HG03108 (cell line): ENCODE data around the gene FOLH1.
"Not testable (repeated sequence)": the region's sequence is repeated elsewhere in the genome, so short reads cannot be mapped to it uniquely, and the experiment has no call there.

Experiments
- ATAC-seq: cut with Tn5 transposase; IDR thresholded peaks from one replicate; pipeline ENCODE4 v1.9.1; 2021; ENCODE audit warnings: moderate library complexity; ENCODE audit not compliant: unreplicated experiment

The FOLH1 gene

DNA sequence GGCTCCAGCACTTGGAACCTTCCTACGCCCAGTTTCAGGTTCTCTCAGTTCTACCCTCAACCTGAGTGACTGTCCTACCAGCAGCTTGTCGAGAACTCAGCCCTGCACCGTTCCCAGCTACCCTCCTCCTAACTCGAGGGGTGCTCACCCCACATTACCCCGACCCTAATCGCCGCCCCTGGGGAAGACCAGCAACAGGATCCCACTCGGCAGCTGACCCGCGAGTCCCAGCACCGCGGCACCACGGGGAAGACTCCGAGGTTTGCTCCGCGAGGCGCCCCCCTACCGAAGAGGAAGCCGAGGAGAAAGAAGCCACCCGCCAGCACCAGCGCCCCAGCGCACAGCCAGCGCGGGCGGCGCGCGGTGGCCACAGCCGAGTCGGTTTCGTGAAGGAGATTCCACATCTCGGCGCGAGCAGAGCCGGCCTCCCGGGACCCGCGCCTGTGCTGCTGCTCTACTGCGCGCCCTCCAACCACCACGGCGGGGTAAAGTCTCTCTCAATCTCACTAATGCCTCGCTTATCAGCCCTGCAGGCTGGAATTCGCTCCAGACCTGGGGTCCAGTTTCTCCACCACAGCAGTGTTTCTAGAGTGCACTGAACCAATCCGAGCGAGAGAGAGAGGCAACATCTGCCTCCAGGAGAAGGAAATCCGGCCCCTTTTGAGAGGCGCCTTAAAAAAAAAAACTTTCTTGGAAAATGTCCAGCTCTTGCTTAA, at the start of gene FOLH1:
FOLH1 (minus strand) TSS at position 597 of the 716 bp plus-strand sequence; CDS start at position 404, 193 bp downstream.
- ATAC-seq = no peak

GRCh38 chr11:49255148-49255547, 46.7 kb upstream of the FOLH1 start:
- ATAC-seq = not testable (repeated sequence)

- ATAC-seq = not testable (repeated sequence)
These were observed 42.8 kb upstream of the FOLH1 start for GRCh38 chr11:49251212-49251611.

- not testable (repeated sequence) for ATAC-seq
These were observed 42.2 kb upstream of the FOLH1 start for GRCh38 chr11:49250398-49251115.

DNA sequence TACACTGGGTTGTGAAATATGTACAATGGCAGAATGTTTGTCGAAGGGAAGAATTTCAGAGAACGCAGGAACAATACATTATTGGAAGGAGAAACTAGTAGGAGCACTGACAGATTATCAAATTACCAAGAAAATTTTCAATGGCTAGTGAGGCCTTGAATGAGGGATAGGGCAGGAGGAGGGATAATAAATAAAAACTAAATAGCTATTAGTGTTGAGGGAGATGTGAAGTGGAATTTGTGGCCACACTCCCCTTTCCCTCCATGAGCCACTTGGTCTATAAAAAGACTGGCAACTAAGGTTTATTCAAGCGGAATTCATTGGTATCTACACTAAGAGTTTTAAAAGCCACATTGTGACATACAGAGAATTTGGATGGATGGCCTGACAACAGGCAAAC, 41.0 kb upstream of the FOLH1 start:
- not testable (repeated sequence) for ATAC-seq

GRCh38 chr11:49233685-49234084, 25.3 kb upstream of the FOLH1 start:
- ATAC-seq = not testable (repeated sequence)

GRCh38 chr11:49233019-49233418, 24.6 kb upstream of the FOLH1 start:
- ATAC-seq = not testable (repeated sequence)

GRCh38 chr11:49231725-49232124, 23.3 kb upstream of the FOLH1 start:
- not testable (repeated sequence) for ATAC-seq

- not testable (repeated sequence) for ATAC-seq
These were observed 22.1 kb upstream of the FOLH1 start for GRCh38 chr11:49230534-49230933.

DNA sequence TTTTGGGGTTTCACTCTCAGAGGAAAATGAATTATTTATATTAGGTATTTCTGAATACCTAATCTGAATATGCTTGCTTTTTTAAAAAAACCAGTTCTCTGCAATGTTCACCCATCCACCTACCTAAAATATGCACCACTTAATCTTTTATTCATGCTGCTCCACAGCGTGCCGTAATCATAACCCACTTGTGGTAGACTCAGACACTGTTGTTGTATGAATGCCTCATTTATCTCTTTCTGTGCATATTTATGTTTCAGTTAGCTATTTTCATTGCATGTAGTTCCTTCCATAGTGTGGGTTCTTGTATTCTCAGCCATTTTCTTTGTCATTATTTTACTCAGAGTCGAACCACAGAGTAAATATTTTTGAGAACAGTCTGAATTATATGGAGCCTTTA, 21.6 kb upstream of the FOLH1 start:
- not testable (repeated sequence) for ATAC-seq

DNA sequence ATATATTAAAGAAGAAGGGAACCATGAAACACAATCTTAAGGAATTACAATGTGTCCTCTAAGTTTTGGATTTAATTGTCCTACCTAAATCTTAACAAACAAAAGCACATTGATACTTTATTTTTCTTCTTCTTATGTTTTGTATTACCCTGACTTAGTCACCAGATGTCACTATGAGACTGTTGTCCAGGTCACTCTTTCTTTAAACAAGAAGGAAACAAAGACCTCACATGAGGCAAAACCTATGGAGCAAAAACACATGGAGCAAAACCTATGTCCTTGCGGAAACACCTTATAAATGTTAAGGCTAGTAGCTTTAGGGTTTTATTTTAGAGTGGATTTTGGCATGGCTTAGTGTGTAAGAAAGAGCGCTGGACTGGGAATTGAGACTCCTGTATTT, 20.7 kb upstream of the FOLH1 start:
- not testable (repeated sequence) for ATAC-seq

- not testable (repeated sequence) for ATAC-seq
These were observed 16.9 kb upstream of the FOLH1 start for GRCh38 chr11:49225255-49225785.

DNA sequence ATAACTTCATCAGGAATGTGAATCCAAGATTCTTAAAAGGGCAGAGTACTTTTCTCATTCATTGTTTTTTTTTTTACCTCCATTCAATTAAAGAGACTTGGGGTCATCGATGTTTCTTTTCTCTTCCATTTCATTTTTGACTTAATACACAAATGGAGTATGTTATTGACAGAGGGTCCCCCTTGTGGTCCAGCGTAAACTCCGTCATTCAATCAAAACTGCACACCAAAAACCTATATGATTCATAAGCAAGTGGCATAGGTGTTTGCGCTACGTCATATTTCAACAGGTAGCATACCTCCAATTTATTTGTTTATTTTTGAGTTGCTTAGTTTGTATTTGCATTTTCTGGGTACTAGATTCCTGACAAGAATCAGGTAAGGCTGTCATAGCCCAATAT, 12.7 kb upstream of the FOLH1 start:
- no peak for ATAC-seq

GRCh38 chr11:49213026-49213560, 4.7 kb upstream of the FOLH1 start:
- ATAC-seq = no peak

DNA sequence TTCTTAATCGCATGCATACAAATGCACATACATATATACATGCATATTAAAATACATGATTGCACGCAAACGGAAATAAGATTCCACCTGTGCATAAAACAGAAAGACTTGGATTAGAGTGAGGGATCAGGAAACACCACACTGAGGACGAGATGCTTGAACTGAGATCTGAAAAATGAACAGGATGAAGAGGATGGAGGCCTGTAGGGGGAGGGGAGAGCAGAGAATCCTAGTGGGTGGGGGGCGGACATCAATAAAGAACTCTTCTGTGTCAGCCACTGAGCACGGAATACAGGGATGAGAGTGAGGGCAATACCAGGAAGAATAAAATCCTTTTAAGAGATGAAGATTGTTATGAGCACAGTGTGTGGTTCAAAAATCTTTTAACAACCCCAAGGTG, 1.4 kb downstream of the FOLH1 start:
- ATAC-seq = not testable (repeated sequence)

- ATAC-seq = no peak
These were observed 6.0 kb downstream of the FOLH1 start for GRCh38 chr11:49202287-49202976.

DNA sequence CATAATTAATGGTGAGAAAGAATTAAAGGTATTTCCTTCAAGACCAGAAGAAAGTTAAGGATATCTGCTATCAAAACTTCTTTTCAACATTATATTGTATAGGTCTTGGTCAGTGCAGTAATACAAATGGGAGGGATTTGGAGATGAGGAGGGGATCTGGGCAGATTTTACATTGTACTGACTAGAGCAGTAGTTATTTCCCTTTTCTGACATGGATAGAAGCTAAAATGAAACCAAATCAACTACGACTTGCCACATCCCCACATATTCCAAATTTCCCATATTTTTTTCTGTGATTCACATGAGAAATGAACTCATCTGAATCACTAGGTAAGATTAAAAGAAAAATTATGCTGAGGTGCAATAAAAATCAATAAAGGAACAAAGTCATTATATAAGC, 11.6 kb downstream of the FOLH1 start:
- ATAC-seq = not testable (repeated sequence)

DNA sequence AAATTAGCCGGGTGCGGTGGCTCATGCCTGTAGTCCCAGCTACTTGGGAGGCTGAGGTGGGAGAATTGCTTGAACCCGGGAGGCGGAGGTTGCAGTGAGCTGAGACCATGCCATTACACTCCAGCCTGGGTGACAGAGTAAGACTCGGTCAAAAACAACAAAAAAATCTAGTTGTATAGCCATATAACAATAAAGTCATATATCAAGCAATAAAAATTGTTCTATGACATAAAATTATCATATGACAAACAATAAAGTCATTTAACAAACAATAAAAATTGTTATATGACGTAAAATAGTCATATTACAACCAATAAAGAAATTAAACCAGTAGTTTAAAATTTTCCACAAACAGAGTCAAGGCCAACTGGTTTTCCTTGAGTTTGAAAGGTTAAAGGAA, 12.4 kb downstream of the FOLH1 start:
- not testable (repeated sequence) for ATAC-seq

GRCh38 chr11:49190287-49190686, 18.1 kb downstream of the FOLH1 start:
- ATAC-seq = not testable (repeated sequence)

GRCh38 chr11:49186225-49186624, 22.2 kb downstream of the FOLH1 start:
- ATAC-seq = not testable (repeated sequence)

GRCh38 chr11:49185597-49185996, 22.8 kb downstream of the FOLH1 start:
- ATAC-seq = not testable (repeated sequence)
